ENCODE data around the gene CEMIP. TPM values are rescaled to one million over a fixed set of nuclear protein-coding genes. Genes with fewer than 3 reads are reported as not detected.

Gene CEMIP
- polyA plus RNA-seq, 1 of the 3 experiments (the other 2 are of a cell fraction): 27.8 TPM

DNA sequence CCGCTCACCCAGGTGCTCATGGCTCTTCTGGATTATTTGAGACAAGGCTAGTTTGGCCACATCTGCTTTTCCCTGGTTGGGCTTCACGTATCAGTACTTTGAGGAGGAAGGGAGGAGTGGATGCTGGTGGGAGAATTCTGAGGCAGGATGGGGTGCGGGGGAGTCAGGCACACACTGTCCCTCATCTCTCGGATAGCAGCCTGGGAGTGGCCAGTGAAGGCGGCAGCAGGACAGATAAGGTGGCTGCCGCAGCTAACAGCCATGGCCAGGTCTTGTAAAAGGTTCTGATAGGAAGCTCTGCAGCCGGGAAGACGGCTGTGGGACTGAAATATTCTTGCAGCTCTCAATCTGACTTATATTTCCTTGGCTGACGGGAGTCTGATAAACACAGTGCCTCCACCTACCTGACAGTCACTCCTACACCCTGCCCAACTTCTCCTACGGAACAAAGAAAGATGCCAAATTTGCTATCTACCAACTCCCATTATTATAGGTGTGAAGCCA is 123.2 kb downstream of the CEMIP start (continued):
- TF ChIP-seq SIN3A (IDR thresholded peaks at IDR 0.05; ENCODE audit: borderline replicate concordance, low read depth, low read length): no peak

DNA sequence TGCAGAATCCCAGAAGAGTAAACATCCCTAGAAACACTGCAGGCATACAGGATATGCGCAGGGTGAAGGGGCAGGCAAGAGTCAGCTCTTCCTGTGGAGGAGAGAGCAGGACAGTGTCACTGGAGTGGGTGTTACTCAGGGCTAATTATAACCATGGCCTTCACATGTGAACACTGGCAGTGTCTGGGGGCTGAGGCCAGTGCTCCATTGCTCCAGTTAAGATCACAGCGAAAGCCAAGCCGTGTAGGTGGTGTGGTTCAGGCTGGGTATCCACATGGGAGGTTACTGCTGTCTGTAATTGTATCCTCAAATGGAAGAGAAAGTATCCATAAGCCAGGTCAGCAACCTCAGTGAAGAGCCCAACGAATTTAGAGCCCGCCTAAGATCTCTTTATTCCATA is 125.8 kb downstream of the CEMIP start:
- CTCF ChIA-PET: no interaction called here
- Histone ChIP-seq H3K27me3 (ENCODE audit: insufficient read depth) (no peaks in the 10 kb centered on the region), H3K4me3 (ENCODE audit: low read depth in 2 of 2, low read length in 1 of 2) (no peak overlapping the region), H3K9me3 (no peaks in the 10 kb centered on the region), H3K36me3 (replicated peaks in 1 of 2; ENCODE audit: control insufficient read depth in 1 of 2, insufficient read depth in 2 of 2, low read length in 1 of 2) (peaks cover 4 to 13% of the 10 kb centered on the region in 2 experiments), H3F3A (replicated peaks; ENCODE audit: insufficient read depth) (no peaks in the 10 kb centered on the region), H3K79me2 (ENCODE audit: insufficient read depth) (no peaks in the 10 kb centered on the region), H3K9ac (no peak overlapping the region), H3K4me2 (no peak overlapping the region), H2AFZ (ENCODE audit: low read depth) (no peak overlapping the region), H3K27ac (ENCODE audit: low read depth in 2 of 2, low read length in 1 of 2) (no peak overlapping the region), H4K20me1 (ENCODE audit: insufficient read depth) (no peaks in the 10 kb centered on the region), H3K4me1 (ENCODE audit: control insufficient read depth in 1 of 2, insufficient read depth in 2 of 2, low read depth in 1 of 2, low read length in 1 of 2) (peaks cover 0 to 2% of the 10 kb centered on the region in 2 experiments; a peak in 1 of 4 replicates), H3K9me2 (no peaks in the 10 kb centered on the region)
- no peak for TF ChIP-seq IRF3 (IDR thresholded peaks at IDR 0.05; ENCODE audit: low read depth, low read length)
- TF ChIP-seq RCOR1 (IDR thresholded peaks at IDR 0.05; ENCODE audit: low read length): no peak
- no peak for TF ChIP-seq MAX (IDR thresholded peaks at IDR 0.05; ENCODE audit: low read depth)
- no peak for TF ChIP-seq NRF1 (IDR thresholded peaks at IDR 0.05; ENCODE audit: low read depth, low read length)
- no peak for TF ChIP-seq FOSL2 (IDR thresholded peaks at IDR 0.05; ENCODE audit: borderline replicate concordance, low read depth)
- TF ChIP-seq POLR2AphosphoS5 (IDR thresholded peaks at IDR 0.05; ENCODE audit: low read depth, low read length): no peak
- no peak for TF ChIP-seq TAF1 (IDR thresholded peaks at IDR 0.05; ENCODE audit: borderline replicate concordance, low read depth, low read length)
- no peak for TF ChIP-seq SIN3A (IDR thresholded peaks at IDR 0.05; ENCODE audit: borderline replicate concordance, low read depth, low read length)
- no peak for TF ChIP-seq EZH2phosphoT487 (IDR thresholded peaks at IDR 0.05; ENCODE audit: borderline replicate concordance, low read depth)
- 93% methylated on average over 5 of the region's 5 CpGs for WGBS (ENCODE audit: low lambda C conversion rate)
- POLR2A ChIA-PET: no interaction called here
- DNase-seq: no peak

DNA sequence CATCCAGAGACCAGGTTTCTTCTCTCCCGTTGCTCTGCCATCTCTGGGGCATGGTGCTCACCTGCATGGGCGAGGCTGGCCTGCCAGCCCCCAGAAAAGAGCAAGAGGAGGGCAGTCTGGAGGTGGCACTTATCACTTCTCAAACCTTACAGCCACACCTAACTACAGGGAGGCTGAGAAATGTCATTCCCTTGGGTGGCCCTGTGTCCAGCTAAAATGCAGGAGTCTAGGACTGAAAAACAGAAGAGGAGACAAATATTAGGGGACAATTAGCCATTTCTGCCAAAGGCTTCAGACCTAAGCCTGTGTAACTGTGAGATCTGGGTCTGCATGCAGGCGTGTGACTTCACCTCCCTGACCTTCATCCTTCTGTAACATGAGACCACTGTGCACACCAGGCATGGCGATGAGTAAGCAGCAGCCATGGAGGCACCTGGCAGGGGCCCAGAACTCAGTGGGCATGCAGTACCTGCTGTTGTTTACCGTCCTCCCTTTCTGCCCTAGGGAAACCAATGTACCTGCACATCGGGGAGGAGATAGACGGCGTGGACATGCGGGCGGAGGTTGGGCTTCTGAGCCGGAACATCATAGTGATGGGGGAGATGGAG is 127.1 kb downstream of the CEMIP start:
- ChIA-PET POLR2A (no interaction called here), CTCF (no interaction called here)
- TF ChIP-seq YY1 (IDR thresholded peaks at IDR 0.05; ENCODE audit: low read depth) (peak; percentile 57; the same call in 1 of the 2 replicates), MAX (IDR thresholded peaks at IDR 0.05; ENCODE audit: low read depth) (peak; percentile 62; the same call in 1 of the 2 replicates), USF1 (IDR thresholded peaks at IDR 0.05; ENCODE audit: borderline replicate concordance, low read depth) (no peak), NFIC (IDR thresholded peaks at IDR 0.05; ENCODE audit: borderline replicate concordance) (peak; percentile 87), EP300 (IDR thresholded peaks at IDR 0.05; ENCODE audit: borderline replicate concordance in 1 of 2, low read depth in 1 of 2, low read length in 1 of 2) (peak in 1 of 2 experiments; percentile 25; a peak in 1 of 4 replicates), TCF12 (IDR thresholded peaks at IDR 0.05) (peak; percentile 69), RXRA (IDR thresholded peaks at IDR 0.05; ENCODE audit: borderline replicate concordance, low read depth) (no peak), FOSL2 (IDR thresholded peaks at IDR 0.05; ENCODE audit: borderline replicate concordance, low read depth) (peak; percentile 67; the same call in 1 of the 2 replicates), JUND (IDR thresholded peaks at IDR 0.05) (peak; percentile 62), SIN3A (IDR thresholded peaks at IDR 0.05; ENCODE audit: borderline replicate concordance, low read depth, low read length) (no peak)
- TF ChIP-seq, protein P1, sequence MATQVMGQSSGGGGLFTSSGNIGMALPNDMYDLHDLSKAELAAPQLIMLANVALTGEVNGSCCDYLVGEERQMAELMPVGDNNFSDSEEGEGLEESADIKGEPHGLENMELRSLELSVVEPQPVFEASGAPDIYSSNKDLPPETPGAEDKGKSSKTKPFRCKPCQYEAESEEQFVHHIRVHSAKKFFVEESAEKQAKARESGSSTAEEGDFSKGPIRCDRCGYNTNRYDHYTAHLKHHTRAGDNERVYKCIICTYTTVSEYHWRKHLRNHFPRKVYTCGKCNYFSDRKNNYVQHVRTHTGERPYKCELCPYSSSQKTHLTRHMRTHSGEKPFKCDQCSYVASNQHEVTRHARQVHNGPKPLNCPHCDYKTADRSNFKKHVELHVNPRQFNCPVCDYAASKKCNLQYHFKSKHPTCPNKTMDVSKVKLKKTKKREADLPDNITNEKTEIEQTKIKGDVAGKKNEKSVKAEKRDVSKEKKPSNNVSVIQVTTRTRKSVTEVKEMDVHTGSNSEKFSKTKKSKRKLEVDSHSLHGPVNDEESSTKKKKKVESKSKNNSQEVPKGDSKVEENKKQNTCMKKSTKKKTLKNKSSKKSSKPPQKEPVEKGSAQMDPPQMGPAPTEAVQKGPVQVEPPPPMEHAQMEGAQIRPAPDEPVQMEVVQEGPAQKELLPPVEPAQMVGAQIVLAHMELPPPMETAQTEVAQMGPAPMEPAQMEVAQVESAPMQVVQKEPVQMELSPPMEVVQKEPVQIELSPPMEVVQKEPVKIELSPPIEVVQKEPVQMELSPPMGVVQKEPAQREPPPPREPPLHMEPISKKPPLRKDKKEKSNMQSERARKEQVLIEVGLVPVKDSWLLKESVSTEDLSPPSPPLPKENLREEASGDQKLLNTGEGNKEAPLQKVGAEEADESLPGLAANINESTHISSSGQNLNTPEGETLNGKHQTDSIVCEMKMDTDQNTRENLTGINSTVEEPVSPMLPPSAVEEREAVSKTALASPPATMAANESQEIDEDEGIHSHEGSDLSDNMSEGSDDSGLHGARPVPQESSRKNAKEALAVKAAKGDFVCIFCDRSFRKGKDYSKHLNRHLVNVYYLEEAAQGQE (IDR thresholded peaks at IDR 0.05; ENCODE audit: low read depth, low read length): no peak
- Histone ChIP-seq H3K9me2 (no peaks in the 10 kb centered on the region), H3K27me3 (ENCODE audit: insufficient read depth) (no peaks in the 10 kb centered on the region), H4K20me1 (ENCODE audit: insufficient read depth) (no peaks in the 10 kb centered on the region), H3K4me2 (0 out of 2 replicates have a peak overlapping the region, but pooled peaks have one; percentile 27), H3K9me3 (no peaks in the 10 kb centered on the region), H3K4me1 (ENCODE audit: control insufficient read depth in 1 of 2, insufficient read depth in 2 of 2, low read depth in 1 of 2, low read length in 1 of 2) (no peaks in the 10 kb centered on the region), H2AFZ (ENCODE audit: low read depth) (no peak overlapping the region), H3K27ac (ENCODE audit: low read depth in 2 of 2, low read length in 1 of 2) (no peak overlapping the region), H3K4me3 (ENCODE audit: low read depth in 2 of 2, low read length in 1 of 2) (no peak overlapping the region), H3K36me3 (replicated peaks in 1 of 2; ENCODE audit: control insufficient read depth in 1 of 2, insufficient read depth in 2 of 2, low read length in 1 of 2) (peaks cover 4 to 18% of the 10 kb centered on the region in 2 experiments), H3K9ac (no peak overlapping the region), H3K79me2 (ENCODE audit: insufficient read depth) (no peaks in the 10 kb centered on the region), H3F3A (replicated peaks; ENCODE audit: insufficient read depth) (no peaks in the 10 kb centered on the region)
- WGBS (ENCODE audit: low lambda C conversion rate): 59% methylated on average over 11 of the region's 11 CpGs
- DNase-seq: no peak
